IMR-90 (cell line): Measurements from ENCODE around the gene BRINP1. TPM values are rescaled to one million over a fixed set of nuclear protein-coding genes. Genes with fewer than 3 reads are reported as not detected.

Experiments used
- ATAC-seq: fragments of 200-7000 bp; cut with Tn5 transposase; 2 replicates; pipeline ENCODE4 v1.9.1; 2020; ENCODE audit warnings: low read depth, mild to moderate bottlenecking, moderate library complexity
- BruUV-seq: library from RNA; stranded (reverse); fragments of 400-500 nt; replicated peaks from 2 replicates; lab custom pipeline; 2021; lab: Mats Ljungman, UMichigan
- CTCF ChIA-PET: fragments of 300-600 bp; formaldehyde crosslinking; extraction: SDS; loops from one replicate; lab custom pipeline; 2021; ENCODE audit warnings: antibody characterized with exemption; lab: Yijun Ruan, JAX
- POLR2A ChIA-PET: fragments of 300-600 bp; sonication (Branson Sonifier 250); formaldehyde crosslinking; loops from one replicate; lab custom pipeline; 2022; ENCODE audit warnings: antibody characterized with exemption; ENCODE audit not compliant: unreplicated experiment; lab: Charles Lee
- DNase-seq: peaks from one replicate; pipeline ENCODE4 v3.0.0; 2013
- H2AFZ ChIP-seq: replicated peaks from 2 replicates; pipeline ENCODE3; 2013; ENCODE audit warnings: low read length, mild to moderate bottlenecking; ENCODE audit not compliant: poor library complexity
- H2AK5ac ChIP-seq: 2 replicates; pipeline ENCODE4 v1.6.1; 2013; ENCODE audit warnings: low read depth, low read length, inconsistent platforms
- H2AK9ac ChIP-seq: replicated peaks from 2 replicates; pipeline ENCODE3; 2013; ENCODE audit warnings: mild to moderate bottlenecking, low read depth, low read length, moderate library complexity; ENCODE audit not compliant: poor library complexity
- H2BK120ac ChIP-seq: 2 replicates; pipeline ENCODE4 v1.6.1; 2013; ENCODE audit warnings: low read depth, low read length, inconsistent platforms
- H2BK15ac ChIP-seq: 3 replicates; pipeline ENCODE4 v1.6.1; 2013; ENCODE audit warnings: low read depth, low read length, inconsistent platforms
- H2BK20ac ChIP-seq: 2 replicates; pipeline ENCODE4 v1.6.1; 2013; ENCODE audit warnings: low read depth, mild to moderate bottlenecking, inconsistent platforms, low read length, moderate library complexity
- H2BK5ac ChIP-seq: 2 replicates; pipeline ENCODE4 v1.6.1; 2013; ENCODE audit warnings: mild to moderate bottlenecking, low read depth, low read length, inconsistent platforms; ENCODE audit not compliant: poor library complexity, severe bottlenecking
- H3K14ac ChIP-seq: replicated peaks from 2 replicates; pipeline ENCODE4 v1.6.1; 2013; ENCODE audit warnings: low read depth, low read length, inconsistent platforms
- H3K18ac ChIP-seq: 2 replicates; pipeline ENCODE4 v1.6.1; 2013; ENCODE audit warnings: low read depth, low read length, control low read depth
- H3K23ac ChIP-seq: 2 replicates; pipeline ENCODE4 v1.6.1; 2013; ENCODE audit warnings: low read depth, low read length, inconsistent platforms
- H3K27ac ChIP-seq: 2 replicates; pipeline ENCODE4 v1.5.1; 2013; ENCODE audit warnings: mild to moderate bottlenecking, control low read depth, low read length; ENCODE audit not compliant: insufficient read depth
- H3K27me3 ChIP-seq: 2 replicates; pipeline ENCODE4 v1.6.1; 2013; ENCODE audit warnings: low read length; ENCODE audit not compliant: control insufficient read depth, insufficient read depth
- H3K36me3 ChIP-seq: 2 replicates; pipeline ENCODE4 v1.6.1; 2013; ENCODE audit warnings: low read length, mixed read lengths; ENCODE audit not compliant: control insufficient read depth, insufficient read depth
- H3K4ac ChIP-seq: 2 replicates; pipeline ENCODE4 v1.6.1; 2013; ENCODE audit warnings: low read depth, low read length, inconsistent platforms
- H3K4me1 ChIP-seq: 2 replicates; pipeline ENCODE4 v1.6.1; 2013; ENCODE audit warnings: low read length, mixed read lengths; ENCODE audit not compliant: control insufficient read depth, insufficient read depth
- H3K4me2 ChIP-seq: 2 replicates; pipeline ENCODE4 v1.6.1; 2013; ENCODE audit warnings: low read depth, mild to moderate bottlenecking, control low read depth, low read length, moderate library complexity
- H3K4me3 ChIP-seq: 2 replicates; pipeline ENCODE4 v1.5.1; 2013; ENCODE audit warnings: low read depth, mild to moderate bottlenecking, control low read depth, low read length, moderate library complexity; ENCODE audit not compliant: insufficient read depth
- H3K56ac ChIP-seq: 2 replicates; pipeline ENCODE4 v1.6.1; 2013; ENCODE audit warnings: low read length, inconsistent platforms; ENCODE audit not compliant: insufficient read depth; ENCODE audit errors: extremely low read depth
- H3K79me1 ChIP-seq, 2 experiments: 2 replicates each; pipeline ENCODE4 v1.6.1; 2013; ENCODE audit warnings: low read length in 2 of 2, inconsistent platforms in 1 of 2, low read depth in 1 of 2
- H3K9ac ChIP-seq: 2 replicates; pipeline ENCODE4 v1.6.1; 2013; ENCODE audit warnings: low read depth, low read length, control low read depth
- H3K9me1 ChIP-seq: 2 replicates; pipeline ENCODE4 v1.6.1; 2013; ENCODE audit warnings: low read length, inconsistent platforms; ENCODE audit not compliant: insufficient read depth
- H3K9me3 ChIP-seq: 2 replicates; pipeline ENCODE4 v1.6.1; 2013; ENCODE audit warnings: low read length; ENCODE audit not compliant: control insufficient read depth, insufficient read depth
- H4K20me1 ChIP-seq: 2 replicates; pipeline ENCODE4 v1.6.1; 2013; ENCODE audit warnings: low read length, inconsistent platforms; ENCODE audit not compliant: insufficient read depth
- H4K5ac ChIP-seq: 2 replicates; pipeline ENCODE4 v1.6.1; 2013; ENCODE audit warnings: mild to moderate bottlenecking, low read depth, low read length, control low read depth
- H4K8ac ChIP-seq, 2 experiments: 2 replicates each; pipeline ENCODE4 v1.6.1; 2013; ENCODE audit warnings: low read depth in 2 of 2, low read length in 2 of 2, control low read depth in 1 of 2, inconsistent platforms in 1 of 2
- H4K91ac ChIP-seq: 2 replicates; pipeline ENCODE4 v1.6.1; 2013; ENCODE audit warnings: low read depth, low read length, inconsistent platforms; ENCODE audit not compliant: insufficient read depth
- CTCF ChIP-seq: conservative IDR thresholded peaks from 2 replicates; pipeline ENCODE4 v1.5.1; 2012; ENCODE audit warnings: mild to moderate bottlenecking, low read depth, low read length, improper control_type of control experiment
- WGBS, 2 experiments: methylation state at CpG; one replicate each; pipeline versions ENCODE4 v1.1.5 to v1.1.7; 2013; ENCODE audit warnings: missing lambda C conversion rate in 2 of 2; ENCODE audit not compliant: insufficient read length in 1 of 2; ENCODE audit errors: extremely low coverage in 2 of 2; 5-methylcytosine and 5-hydroxymethylcytosine counted together
- dilution Hi-C: fragments of 300-500 bp; cut with HindIII; formaldehyde crosslinking; loops from one replicate; pipeline ENCODE4 v1.14.3; 2018; ENCODE audit warnings: low sequenced_read_pairs; ENCODE audit not compliant: unreplicated experiment
- in situ Hi-C: fragments of 300-500 bp; cut with MboI; formaldehyde crosslinking; loops from 3 replicates; pipeline ENCODE4 v1.14.3; 2019; ENCODE audit warnings: low sequenced_read_pairs, inconsistent platforms, mixed read lengths
- intact Hi-C: fragments of 100-400 bp; cut with micrococcal nuclease; formaldehyde crosslinking; loops from 2 replicates; pipeline ENCODE4 v1.10.0; 2022
- polyA plus RNA-seq, 3 experiments: library from polyadenylated mRNA; depleted of rRNA; stranded (reverse); fragments of >200 nt; gene quantifications; 2 replicates each; pipeline ENCODE4 v1.2.3, GENCODE V29; 2012; ENCODE audit warnings: low replicate concordance in 1 of 3
- total RNA-seq: library from RNA; depleted of rRNA; stranded (reverse); fragments of >200 nt; gene quantifications from 2 replicates; pipeline ENCODE4 v1.2.3, GENCODE V29; 2012
- TF ChIP-seq, protein P1 (sequence below): fragments of 150-350 bp; IDR thresholded peaks from 2 replicates; pipeline ENCODE4 v1.6.1; 2017; ENCODE audit warnings: mild to moderate bottlenecking, antibody characterized with exemption, low read length, low read depth

BRINP1 gene
- total and polyA plus RNA-seq, 2 of the 4 experiments (the other 2 are of a cell fraction), result under 0.01 TPM; not detected in 1

DNA sequence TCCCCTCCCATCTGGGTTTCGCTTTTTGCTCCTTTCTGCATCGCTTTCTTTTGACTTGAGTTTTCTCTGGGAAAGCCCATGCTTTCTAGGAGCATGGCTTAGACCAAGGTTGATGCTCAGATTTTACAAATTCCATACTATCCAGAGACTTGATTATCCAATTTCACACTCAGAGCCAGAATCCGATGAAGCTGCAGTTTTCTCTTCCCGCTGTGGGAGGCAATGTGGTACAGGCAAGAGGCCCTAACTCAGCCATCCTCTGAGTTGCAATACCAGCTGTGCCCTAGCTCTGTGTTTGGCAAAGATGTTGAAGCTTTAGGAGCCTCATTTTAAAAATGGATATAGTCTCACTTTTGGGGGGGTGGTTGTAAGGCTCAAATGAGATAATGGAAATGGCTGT, 85.1 kb downstream of the BRINP1 start:
- WGBS, 2 experiments, result no CpG with 5 or more reads among the region's 4 CpGs
- intact Hi-C loops, result no loop called here
- in situ Hi-C loops, result no loop called here

More for the DNA sequence above, 85.1 kb downstream of the BRINP1 start:
- Histone ChIP-seq H4K5ac (no peak overlapping the region), H3K4me3 (no peak overlapping the region), H3K36me3 (no peaks in the 10 kb centered on the region), H3K27ac (no peak overlapping the region), H2BK5ac (no peak overlapping the region), H2AK9ac (no peak overlapping the region), H3K4me1 (no peaks in the 10 kb centered on the region), H3K9me1 (no peaks in the 10 kb centered on the region), H3K79me1 (no peaks in the 10 kb centered on the region), H2AK5ac (no peak overlapping the region), H4K8ac (no peak overlapping the region), H3K14ac (no peak overlapping the region), H4K91ac (no peak overlapping the region), H2BK15ac (no peak overlapping the region), H3K9me3 (peaks cover 12% of the 10 kb centered on the region), H2BK20ac (no peak overlapping the region), H2AFZ (no peak overlapping the region), H4K20me1 (no peaks in the 10 kb centered on the region), H2BK120ac (no peak overlapping the region), H3K23ac (no peak overlapping the region), H3K4me2 (no peak overlapping the region), H3K56ac (no peak overlapping the region), H3K4ac (no peak overlapping the region), H3K18ac (no peak overlapping the region), H3K9ac (no peak overlapping the region), H3K27me3 (no peaks in the 10 kb centered on the region)
- TF ChIP-seq, protein P1, sequence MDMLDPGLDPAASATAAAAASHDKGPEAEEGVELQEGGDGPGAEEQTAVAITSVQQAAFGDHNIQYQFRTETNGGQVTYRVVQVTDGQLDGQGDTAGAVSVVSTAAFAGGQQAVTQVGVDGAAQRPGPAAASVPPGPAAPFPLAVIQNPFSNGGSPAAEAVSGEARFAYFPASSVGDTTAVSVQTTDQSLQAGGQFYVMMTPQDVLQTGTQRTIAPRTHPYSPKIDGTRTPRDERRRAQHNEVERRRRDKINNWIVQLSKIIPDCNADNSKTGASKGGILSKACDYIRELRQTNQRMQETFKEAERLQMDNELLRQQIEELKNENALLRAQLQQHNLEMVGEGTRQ, result no peak
- no peak for TF ChIP-seq CTCF
- ChIA-PET POLR2A (no interaction called here), CTCF (no interaction called here)
- dilution Hi-C loops, result no loop called here
- BruUV-seq, result no TSS peak
- ATAC-seq (no peak), DNase-seq (no peak)
